HCT116 (cell line): Measurements from ENCODE around the gene VAPA. TPM values are rescaled to one million over a fixed set of nuclear protein-coding genes. Genes with fewer than 3 reads are reported as not detected.

Source experiments
- ATAC-seq: fragments of 200-7000 bp; cut with Tn5 transposase; 2 replicates; pipeline ENCODE4 v1.9.1; 2020; ENCODE audit warnings: mild to moderate bottlenecking, moderate library complexity
- BruUV-seq: library from RNA; stranded (reverse); fragments of 400-500 nt; replicated peaks from 2 replicates; lab custom pipeline; 2021; lab: Mats Ljungman, UMichigan
- CTCF ChIA-PET: fragments of 300-600 bp; sonication (Branson Sonifier 250); formaldehyde crosslinking; loops from one replicate; lab custom pipeline; 2021; ENCODE audit warnings: antibody characterized with exemption; lab: Charles Lee
- POLR2A ChIA-PET: fragments of 300-600, 350-600 bp; sonication (Branson Sonifier 250); formaldehyde crosslinking; loops from one replicate; lab custom pipeline; 2021; ENCODE audit warnings: antibody characterized with exemption; lab: Charles Lee
- RAD21 ChIA-PET, 2 experiments: fragments of 300-600 bp; sonication (Branson Sonifier 250); formaldehyde crosslinking; loops; one replicate each; lab custom pipeline; 2023; ENCODE audit warnings: low total read pairs in 2 of 2; ENCODE audit not compliant: uncharacterized antibody in 2 of 2, unreplicated experiment in 2 of 2, low non-redundant PET in 1 of 2; lab: Charles Lee
- DNase-seq: peaks from one replicate; pipeline ENCODE4 v3.0.0-alpha.2; 2010; ENCODE audit warnings: low read depth, low spot score
- H2AFZ ChIP-seq: fragments of 200-600 bp; shearing (Covaris generic), sonication (generic); 2 replicates; pipeline ENCODE4 v1.6.1; 2017; ENCODE audit warnings: low read depth, mixed run types, mixed read lengths, antibody characterized with exemption, low read length; ENCODE audit not compliant: poor library complexity, severe bottlenecking
- H3K27ac ChIP-seq: 2 replicates; pipeline ENCODE4 v1.5.1; 2012; ENCODE audit warnings: low read depth, low read length
- H3K27me3 ChIP-seq: fragments of 200-600 bp; sonication (generic); 2 replicates; pipeline ENCODE4 v1.6.1; 2016; ENCODE audit warnings: mixed run types, low read length, mixed read lengths; ENCODE audit not compliant: insufficient read depth
- H3K36me3 ChIP-seq, 2 experiments: fragments of 200-500 bp in 1 of 2; fragments of 200-600 bp in 1 of 2; sonication (Bioruptor generic) in 1 of 2; sonication (generic) in 1 of 2; 2 replicates each; pipeline versions ENCODE4 v1.5.1 to v1.6.1; 2014 to 2016; ENCODE audit warnings: low read length in 2 of 2, inconsistent platforms in 1 of 2, mixed read lengths in 1 of 2, mixed run types in 1 of 2; ENCODE audit not compliant: insufficient read depth in 2 of 2, control insufficient read depth in 1 of 2
- H3K4me1 ChIP-seq, 2 experiments: fragments of 200-600 bp in 1 of 2; sonication (generic) in 1 of 2; 2 replicates each; pipeline versions ENCODE4 v1.5.1 to v1.6.1; 2012 to 2017; ENCODE audit warnings: low read length in 2 of 2, inconsistent platforms in 1 of 2, mild to moderate bottlenecking in 1 of 2, mixed read lengths in 1 of 2, mixed run types in 1 of 2, moderate library complexity in 1 of 2; ENCODE audit not compliant: insufficient read depth in 2 of 2, control insufficient read depth in 1 of 2
- H3K4me2 ChIP-seq: fragments of 200-600 bp; sonication (generic); 2 replicates; pipeline ENCODE4 v1.6.1; 2017; ENCODE audit warnings: mixed run types, low read length, mixed read lengths
- H3K4me3 ChIP-seq, 2 experiments: fragments of 200-600 bp in 1 of 2; sonication (generic) in 1 of 2; replicated peaks in 1 of 2; 2 replicates each; pipeline ENCODE4 v1.5.1; 2011 to 2016; ENCODE audit warnings: low read length in 2 of 2, control low read depth in 1 of 2, low read depth in 1 of 2, mild to moderate bottlenecking in 1 of 2, mixed read lengths in 1 of 2, mixed run types in 1 of 2
- H3K79me2 ChIP-seq: fragments of 200-600 bp; sonication (generic); 2 replicates; pipeline ENCODE4 v1.6.1; 2017; ENCODE audit warnings: mild to moderate bottlenecking, mixed run types, low read length, moderate library complexity, mixed read lengths; ENCODE audit not compliant: insufficient read depth
- H3K9ac ChIP-seq: fragments of 200-600 bp; sonication (generic); 2 replicates; pipeline ENCODE4 v1.6.1; 2016; ENCODE audit warnings: low read length, mixed read lengths
- H3K9me2 ChIP-seq: fragments of 200-600 bp; sonication (generic), shearing (Covaris generic); 2 replicates; pipeline ENCODE4 v1.6.1; 2017; ENCODE audit warnings: mixed run types, mild to moderate bottlenecking, moderate library complexity; ENCODE audit not compliant: insufficient read depth
- H3K9me3 ChIP-seq, 2 experiments: fragments of 200-500 bp in 1 of 2; fragments of 200-600 bp in 1 of 2; sonication (Bioruptor generic) in 1 of 2; sonication (generic) in 1 of 2; 2 replicates each; pipeline ENCODE4 v1.6.1; 2014 to 2017; ENCODE audit warnings: low read length in 2 of 2, mixed read lengths in 2 of 2, inconsistent platforms in 1 of 2, low read depth in 1 of 2, mild to moderate bottlenecking in 1 of 2, mixed run types in 1 of 2, moderate library complexity in 1 of 2; ENCODE audit not compliant: control insufficient read depth in 1 of 2, insufficient read depth in 1 of 2
- H4K20me1 ChIP-seq: fragments of 200-600 bp; sonication (generic), shearing (Covaris generic); 2 replicates; pipeline ENCODE4 v1.6.1; 2017; ENCODE audit warnings: mixed run types, mild to moderate bottlenecking, moderate library complexity; ENCODE audit not compliant: insufficient read depth
- ELF1 ChIP-seq: IDR thresholded peaks from 2 replicates; pipeline ENCODE4 v1.6.1; 2012; ENCODE audit warnings: low read depth, borderline replicate concordance
- JUND ChIP-seq: IDR thresholded peaks from 2 replicates; pipeline ENCODE4 v1.6.1; 2012
- SRF ChIP-seq: IDR thresholded peaks from 2 replicates; pipeline ENCODE4 v1.6.1; 2012; ENCODE audit warnings: low read depth
- intact Hi-C: fragments of 100-400 bp; cut with micrococcal nuclease; formaldehyde crosslinking; loops from 2 replicates; pipeline ENCODE4 v1.10.0; 2022
- total RNA-seq: library from RNA; stranded (reverse); gene quantifications from one replicate; pipeline ENCODE4 v1.2.1, GENCODE V29; 2021; ENCODE audit not compliant: unreplicated experiment
- TF ChIP-seq, protein P1 (sequence below), 3 experiments: fragments of 200-600 bp in 1 of 3; sonication (generic) in 1 of 3; IDR thresholded peaks in 2 of 3; conservative IDR thresholded peaks in 1 of 3; 2 replicates each; pipeline ENCODE4 v1.5.1; 2012 to 2017; ENCODE audit warnings: low read depth in 2 of 3, low read length in 2 of 3, antibody characterized with exemption in 1 of 3, borderline replicate concordance in 1 of 3, control low read depth in 1 of 3, mild to moderate bottlenecking in 1 of 3, mixed read lengths in 1 of 3, mixed run types in 1 of 3, moderate library complexity in 1 of 3; ENCODE audit not compliant: insufficient read depth in 1 of 3
- TF ChIP-seq, protein P2 (sequence below): IDR thresholded peaks from 2 replicates; pipeline ENCODE4 v1.6.1; 2012; ENCODE audit warnings: low read depth
- TF ChIP-seq, protein P3 (sequence below): IDR thresholded peaks from 2 replicates; pipeline ENCODE4 v1.6.1; 2011; ENCODE audit warnings: mild to moderate bottlenecking, low read length, moderate library complexity; ENCODE audit not compliant: insufficient replicate concordance; ENCODE audit errors: extremely low read depth

Gene VAPA
- total RNA-seq, 1 experiment from 2014 or later, result 295 TPM

DNA sequence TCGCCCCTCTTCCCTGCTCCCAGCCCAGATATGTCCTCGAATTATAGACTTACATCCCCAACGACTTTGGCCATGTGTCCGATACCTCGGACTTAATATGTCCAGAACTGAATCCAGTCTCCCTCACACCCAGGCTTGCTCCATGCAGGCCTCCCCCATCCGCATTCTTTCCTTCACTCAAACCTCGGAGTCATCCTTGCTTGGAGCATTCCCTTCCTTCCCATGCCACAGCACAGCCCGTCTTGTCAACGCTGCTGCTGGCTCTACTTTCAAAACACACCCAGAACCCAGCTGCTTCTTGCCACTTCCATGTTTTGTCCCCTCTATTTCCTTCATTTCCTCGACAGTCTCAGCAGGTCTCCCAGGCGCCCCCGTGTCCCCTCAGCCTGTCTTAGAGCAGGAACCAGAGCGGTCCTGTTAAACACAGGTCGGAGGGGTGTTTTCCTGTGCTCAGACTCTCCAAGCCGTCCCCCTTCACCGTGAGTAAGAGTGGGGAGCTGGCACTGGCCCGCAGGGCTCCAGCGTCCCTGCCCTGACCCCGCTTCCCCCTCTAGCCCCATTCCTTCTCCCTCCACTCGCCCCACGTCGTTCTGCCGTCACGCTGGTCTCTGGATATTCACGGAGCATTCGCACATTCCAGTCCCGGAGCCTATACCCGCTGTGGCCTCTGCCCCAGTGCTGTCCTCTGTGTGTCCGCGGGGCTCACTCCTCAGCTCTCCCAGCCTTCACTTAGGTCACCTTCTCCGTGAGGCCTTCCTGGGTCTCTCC lies 54.4 kb downstream of the VAPA start:
- intact Hi-C loops, result no loop called here
- ATAC-seq (no peak), DNase-seq (no peak)
- Histone ChIP-seq H3K9me2 (no peaks in the 10 kb centered on the region), H3K27me3 (no peaks in the 10 kb centered on the region), H3K9me3 (no peaks in the 10 kb centered on the region), H3K4me1 (no peaks in the 10 kb centered on the region; a peak in 1 of 4 replicates), H3K36me3 (no peaks in the 10 kb centered on the region), H4K20me1 (no peaks in the 10 kb centered on the region), H3K4me3 (no peak overlapping the region), H3K79me2 (no peaks in the 10 kb centered on the region), H3K27ac (no peak overlapping the region), H2AFZ (no peak overlapping the region), H3K4me2 (no peak overlapping the region), H3K9ac (no peak overlapping the region)
- BruUV-seq, result no TSS peak
- TF ChIP-seq, protein P1, sequence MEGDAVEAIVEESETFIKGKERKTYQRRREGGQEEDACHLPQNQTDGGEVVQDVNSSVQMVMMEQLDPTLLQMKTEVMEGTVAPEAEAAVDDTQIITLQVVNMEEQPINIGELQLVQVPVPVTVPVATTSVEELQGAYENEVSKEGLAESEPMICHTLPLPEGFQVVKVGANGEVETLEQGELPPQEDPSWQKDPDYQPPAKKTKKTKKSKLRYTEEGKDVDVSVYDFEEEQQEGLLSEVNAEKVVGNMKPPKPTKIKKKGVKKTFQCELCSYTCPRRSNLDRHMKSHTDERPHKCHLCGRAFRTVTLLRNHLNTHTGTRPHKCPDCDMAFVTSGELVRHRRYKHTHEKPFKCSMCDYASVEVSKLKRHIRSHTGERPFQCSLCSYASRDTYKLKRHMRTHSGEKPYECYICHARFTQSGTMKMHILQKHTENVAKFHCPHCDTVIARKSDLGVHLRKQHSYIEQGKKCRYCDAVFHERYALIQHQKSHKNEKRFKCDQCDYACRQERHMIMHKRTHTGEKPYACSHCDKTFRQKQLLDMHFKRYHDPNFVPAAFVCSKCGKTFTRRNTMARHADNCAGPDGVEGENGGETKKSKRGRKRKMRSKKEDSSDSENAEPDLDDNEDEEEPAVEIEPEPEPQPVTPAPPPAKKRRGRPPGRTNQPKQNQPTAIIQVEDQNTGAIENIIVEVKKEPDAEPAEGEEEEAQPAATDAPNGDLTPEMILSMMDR (IDR thresholded peaks at IDR 0.05 in 2 of 3, conservative IDR thresholded peaks at IDR 0.05 in 1 of 3; ENCODE audit: borderline replicate concordance in 1 of 3, insufficient read depth in 1 of 3, low read depth in 2 of 3, low read length in 2 of 3), result no peak
- TF ChIP-seq, protein P2, sequence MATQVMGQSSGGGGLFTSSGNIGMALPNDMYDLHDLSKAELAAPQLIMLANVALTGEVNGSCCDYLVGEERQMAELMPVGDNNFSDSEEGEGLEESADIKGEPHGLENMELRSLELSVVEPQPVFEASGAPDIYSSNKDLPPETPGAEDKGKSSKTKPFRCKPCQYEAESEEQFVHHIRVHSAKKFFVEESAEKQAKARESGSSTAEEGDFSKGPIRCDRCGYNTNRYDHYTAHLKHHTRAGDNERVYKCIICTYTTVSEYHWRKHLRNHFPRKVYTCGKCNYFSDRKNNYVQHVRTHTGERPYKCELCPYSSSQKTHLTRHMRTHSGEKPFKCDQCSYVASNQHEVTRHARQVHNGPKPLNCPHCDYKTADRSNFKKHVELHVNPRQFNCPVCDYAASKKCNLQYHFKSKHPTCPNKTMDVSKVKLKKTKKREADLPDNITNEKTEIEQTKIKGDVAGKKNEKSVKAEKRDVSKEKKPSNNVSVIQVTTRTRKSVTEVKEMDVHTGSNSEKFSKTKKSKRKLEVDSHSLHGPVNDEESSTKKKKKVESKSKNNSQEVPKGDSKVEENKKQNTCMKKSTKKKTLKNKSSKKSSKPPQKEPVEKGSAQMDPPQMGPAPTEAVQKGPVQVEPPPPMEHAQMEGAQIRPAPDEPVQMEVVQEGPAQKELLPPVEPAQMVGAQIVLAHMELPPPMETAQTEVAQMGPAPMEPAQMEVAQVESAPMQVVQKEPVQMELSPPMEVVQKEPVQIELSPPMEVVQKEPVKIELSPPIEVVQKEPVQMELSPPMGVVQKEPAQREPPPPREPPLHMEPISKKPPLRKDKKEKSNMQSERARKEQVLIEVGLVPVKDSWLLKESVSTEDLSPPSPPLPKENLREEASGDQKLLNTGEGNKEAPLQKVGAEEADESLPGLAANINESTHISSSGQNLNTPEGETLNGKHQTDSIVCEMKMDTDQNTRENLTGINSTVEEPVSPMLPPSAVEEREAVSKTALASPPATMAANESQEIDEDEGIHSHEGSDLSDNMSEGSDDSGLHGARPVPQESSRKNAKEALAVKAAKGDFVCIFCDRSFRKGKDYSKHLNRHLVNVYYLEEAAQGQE, result no peak
- TF ChIP-seq, protein P3, sequence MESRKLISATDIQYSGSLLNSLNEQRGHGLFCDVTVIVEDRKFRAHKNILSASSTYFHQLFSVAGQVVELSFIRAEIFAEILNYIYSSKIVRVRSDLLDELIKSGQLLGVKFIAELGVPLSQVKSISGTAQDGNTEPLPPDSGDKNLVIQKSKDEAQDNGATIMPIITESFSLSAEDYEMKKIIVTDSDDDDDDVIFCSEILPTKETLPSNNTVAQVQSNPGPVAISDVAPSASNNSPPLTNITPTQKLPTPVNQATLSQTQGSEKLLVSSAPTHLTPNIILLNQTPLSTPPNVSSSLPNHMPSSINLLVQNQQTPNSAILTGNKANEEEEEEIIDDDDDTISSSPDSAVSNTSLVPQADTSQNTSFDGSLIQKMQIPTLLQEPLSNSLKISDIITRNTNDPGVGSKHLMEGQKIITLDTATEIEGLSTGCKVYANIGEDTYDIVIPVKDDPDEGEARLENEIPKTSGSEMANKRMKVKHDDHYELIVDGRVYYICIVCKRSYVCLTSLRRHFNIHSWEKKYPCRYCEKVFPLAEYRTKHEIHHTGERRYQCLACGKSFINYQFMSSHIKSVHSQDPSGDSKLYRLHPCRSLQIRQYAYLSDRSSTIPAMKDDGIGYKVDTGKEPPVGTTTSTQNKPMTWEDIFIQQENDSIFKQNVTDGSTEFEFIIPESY, result no peak
- no peak for TF ChIP-seq JUND
- TF ChIP-seq ELF1, result no peak
- no peak for TF ChIP-seq SRF
- ChIA-PET POLR2A (no interaction called here), CTCF (no interaction called here), RAD21 (no interaction called here)
